Superior temporal gyrus (tissue), 1 donor: ENCODE data around the gene PPP1R14B.

ENCODE experiments used
- DNase-seq: peaks from one replicate; pipeline ENCODE4 v3.0.0-alpha.2; 2016; ENCODE audit errors: extremely low spot score

PPP1R14B gene

GRCh38 chr11:64210301-64211020, 36.3 kb downstream of the PPP1R14B start:
- no peak for DNase-seq

- DNase-seq: no peak
Observed at GRCh38 chr11:64209563-64209843, 37.2 kb downstream of the PPP1R14B start.

DNA sequence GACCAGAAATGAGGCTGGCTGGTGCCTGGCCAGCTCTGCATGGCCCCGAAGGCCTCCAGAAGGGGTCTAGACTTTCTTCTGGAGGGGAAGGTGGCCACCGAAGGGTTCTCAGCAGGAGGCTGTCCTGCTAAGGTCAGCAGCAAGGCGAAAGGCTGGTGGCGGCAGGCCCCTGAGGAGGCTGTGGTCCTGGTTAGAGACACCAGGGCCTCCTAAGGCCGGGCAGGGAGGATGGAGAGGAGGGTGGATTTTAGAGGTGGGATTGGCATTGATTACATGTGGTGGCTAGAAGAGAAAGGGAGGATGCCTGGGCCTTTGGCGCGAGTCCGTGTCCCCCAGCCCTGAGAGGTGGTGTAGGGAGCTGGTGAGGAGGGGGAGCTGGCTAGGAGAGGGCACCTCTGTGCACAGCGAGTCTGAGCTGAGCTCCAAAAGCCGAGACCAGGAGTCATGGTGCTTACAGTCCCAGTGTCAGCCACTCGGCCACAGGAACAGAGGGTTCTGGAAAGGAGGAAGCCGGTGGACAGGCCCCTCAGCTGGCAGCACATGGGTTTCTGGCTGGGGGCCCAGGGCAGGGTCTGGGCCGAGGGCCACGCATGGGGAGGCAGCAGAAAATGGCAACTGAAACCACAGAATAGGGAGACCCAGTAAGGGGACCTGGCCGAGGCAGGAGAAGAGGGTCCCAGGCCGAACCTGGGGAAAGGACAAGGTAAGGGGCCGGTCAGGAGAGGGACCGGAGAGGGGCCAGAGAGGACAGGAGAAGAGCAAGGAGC, 37.8 kb downstream of the PPP1R14B start:
- no peak for DNase-seq

- DNase-seq: no peak
Observed at GRCh38 chr11:64208086-64208795, 38.5 kb downstream of the PPP1R14B start.

GRCh38 chr11:64207256-64208085, 39.3 kb downstream of the PPP1R14B start:
- no peak for DNase-seq

- no peak for DNase-seq
Observed at GRCh38 chr11:64206457-64207255, 40.1 kb downstream of the PPP1R14B start, which contains the start of gene FERMT3. TSS of gene FERMT3 (plus strand) at chr11:64206721. CDS start at chr11:64207365, 644 bp downstream.

- peak; percentile 95 for DNase-seq
Observed at GRCh38 chr11:64204464-64204989, 42.2 kb downstream of the PPP1R14B start.

- no peak for DNase-seq
Observed at GRCh38 chr11:64204080-64204440, 42.7 kb downstream of the PPP1R14B start.

DNA sequence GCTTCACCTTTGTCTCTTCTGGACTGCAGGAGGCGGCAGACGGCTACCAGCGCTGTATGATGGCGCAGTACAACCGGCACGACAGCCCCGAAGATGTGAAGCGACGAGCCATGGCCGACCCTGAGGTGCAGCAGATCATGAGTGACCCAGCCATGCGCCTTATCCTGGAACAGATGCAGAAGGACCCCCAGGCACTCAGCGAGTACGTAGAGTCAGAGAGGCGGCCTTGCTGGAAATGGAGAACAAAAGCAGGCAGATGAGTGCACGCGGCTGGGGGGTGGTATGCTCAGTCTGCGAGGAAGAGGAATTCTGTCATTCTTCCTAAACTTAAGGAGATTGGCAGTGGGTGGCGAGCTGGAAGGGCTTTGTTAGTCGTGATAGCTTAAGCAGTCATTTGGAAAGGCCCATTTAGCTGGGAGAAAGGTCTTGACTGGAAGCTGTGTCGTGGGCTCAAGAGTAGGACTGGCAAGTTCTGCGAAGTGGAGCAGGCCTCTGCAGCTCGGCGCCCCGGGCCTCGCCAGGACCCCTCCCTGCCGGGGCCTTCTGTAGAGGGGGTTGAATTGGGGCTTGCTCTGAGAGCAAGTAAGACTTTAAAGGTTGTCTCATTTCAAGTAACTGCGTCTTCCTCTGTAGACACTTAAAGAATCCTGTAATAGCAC, 43.2 kb downstream of the PPP1R14B start:
- DNase-seq: no peak

GRCh38 chr11:64202992-64203391, 43.8 kb downstream of the PPP1R14B start:
- DNase-seq: no peak

DNA sequence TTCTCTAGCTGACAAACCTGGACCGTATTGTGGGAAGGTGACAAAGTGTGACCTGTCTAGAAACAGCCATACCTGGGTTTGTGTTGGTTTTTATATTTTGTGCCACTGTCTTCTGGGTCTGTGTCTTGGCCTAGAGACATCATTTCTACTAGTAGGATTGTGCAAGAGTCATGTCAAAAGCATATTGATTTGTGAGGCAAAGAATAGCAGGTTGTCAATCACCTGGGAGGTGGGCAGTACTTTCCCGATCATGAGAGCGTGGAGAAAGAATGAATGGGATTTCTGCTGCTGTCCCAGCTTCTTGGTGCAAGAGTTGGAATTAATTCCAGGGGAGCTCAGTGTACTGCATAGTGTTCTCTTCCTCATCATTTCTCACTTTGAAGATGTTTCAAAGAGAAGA, 45.2 kb downstream of the PPP1R14B start:
- no peak for DNase-seq

GRCh38 chr11:64198511-64198910, 48.2 kb downstream of the PPP1R14B start:
- no peak for DNase-seq

DNA sequence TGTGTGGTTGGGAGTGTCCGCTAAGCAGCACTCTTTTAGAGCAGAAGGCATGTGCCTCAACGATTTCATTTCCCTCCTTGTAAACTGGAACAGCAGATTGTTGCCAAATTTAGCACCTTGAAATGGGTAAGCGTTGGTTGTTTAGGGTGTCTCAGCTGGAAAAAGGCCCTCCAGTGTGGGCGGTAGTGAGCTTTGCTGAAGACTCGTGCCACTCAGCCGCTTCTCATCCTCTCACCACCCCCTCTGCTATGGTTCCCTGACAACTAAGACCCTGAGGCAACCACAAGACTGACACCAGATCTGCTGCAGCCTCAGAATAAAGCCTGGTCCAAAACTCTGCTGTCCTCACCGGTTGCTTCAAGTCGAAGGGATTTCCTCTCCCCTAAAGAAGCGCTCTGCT, 50.1 kb downstream of the PPP1R14B start:
- peak; percentile 50 for DNase-seq
